CD14-positive monocyte (primary cell): ENCODE data around the gene TAGAP. TPM values are rescaled to one million over a fixed set of nuclear protein-coding genes. Genes with fewer than 3 reads are reported as not detected.

ENCODE experiments used
- DNase-seq, 3 donors: peaks; one replicate each; pipeline ENCODE4 v3.0.0-alpha.2; 2011 to 2022
- H2AFZ ChIP-seq: 2 replicates; pipeline ENCODE4 v1.6.0; 2012; ENCODE audit warnings: mild to moderate bottlenecking, low read depth, low read length, inconsistent platforms; ENCODE audit not compliant: insufficient read depth, poor library complexity, severe bottlenecking
- H3K27ac ChIP-seq, 2 donors: 1 replicate in 1 of 2; 2 replicates in 1 of 2; pipeline ENCODE4 v1.5.1; 2012 to 2013; ENCODE audit warnings: low read length in 2 of 2, control low read depth in 1 of 2, inconsistent platforms in 1 of 2, low read depth in 1 of 2, mild to moderate bottlenecking in 1 of 2
- H3K27me3 ChIP-seq, 2 donors: one replicate each; pipeline versions ENCODE4 v1.6.0 to v1.6.1; 2011 to 2013; ENCODE audit warnings: low read length in 2 of 2; ENCODE audit not compliant: control insufficient read depth in 2 of 2, insufficient read depth in 2 of 2
- H3K36me3 ChIP-seq, 2 donors: replicated peaks in 1 of 2; 1 replicate in 1 of 2; 2 replicates in 1 of 2; pipeline versions ENCODE4 v1.5.1 to v1.6.1; 2012 to 2013; ENCODE audit warnings: low read length in 2 of 2, control low read depth in 1 of 2, inconsistent platforms in 1 of 2, mild to moderate bottlenecking in 1 of 2; ENCODE audit not compliant: insufficient read depth in 2 of 2, control insufficient read depth in 1 of 2
- H3K4me1 ChIP-seq, 2 donors: 1 replicate in 1 of 2; 2 replicates in 1 of 2; pipeline versions ENCODE4 v1.5.1 to v1.6.1; 2012 to 2013; ENCODE audit warnings: low read length in 2 of 2, control low read depth in 1 of 2, inconsistent platforms in 1 of 2, mild to moderate bottlenecking in 1 of 2, moderate library complexity in 1 of 2; ENCODE audit not compliant: insufficient read depth in 2 of 2, control insufficient read depth in 1 of 2
- H3K4me2 ChIP-seq: replicated peaks from 2 replicates; pipeline ENCODE3; 2012; ENCODE audit warnings: low read length, moderate library complexity, mild to moderate bottlenecking; ENCODE audit not compliant: poor library complexity, severe bottlenecking; ENCODE audit errors: extremely low read depth
- H3K4me3 ChIP-seq, 3 experiments: fragments of 200-600 bp in 1 of 3; sonication (generic) in 1 of 3; replicated peaks in 1 of 3; 1 replicate in 2 of 3; 2 replicates in 1 of 3; pipeline ENCODE4 v1.5.1; 2011 to 2013; ENCODE audit warnings: low read length in 3 of 3, mild to moderate bottlenecking in 3 of 3, control low read depth in 2 of 3, low read depth in 2 of 3, inconsistent platforms in 1 of 3, moderate library complexity in 1 of 3
- H3K79me2 ChIP-seq: 2 replicates; pipeline ENCODE4 v1.6.0; 2012; ENCODE audit warnings: mild to moderate bottlenecking, control low read depth, inconsistent platforms, low read length, moderate library complexity; ENCODE audit not compliant: insufficient read depth
- H3K9ac ChIP-seq: 2 replicates; pipeline ENCODE4 v1.6.0; 2017; ENCODE audit warnings: low read length, mild to moderate bottlenecking; ENCODE audit not compliant: insufficient read depth, poor library complexity, severe bottlenecking
- H3K9me3 ChIP-seq, 2 donors: replicated peaks in 1 of 2; 1 replicate in 1 of 2; 2 replicates in 1 of 2; pipeline versions ENCODE4 v1.5.1 to v1.6.1; 2012 to 2013; ENCODE audit warnings: low read length in 2 of 2, control low read depth in 1 of 2; ENCODE audit not compliant: control insufficient read depth in 1 of 2, insufficient read depth in 1 of 2
- H4K20me1 ChIP-seq: 2 replicates; pipeline ENCODE4 v1.6.0; 2012; ENCODE audit warnings: mild to moderate bottlenecking, low read length, control low read depth, moderate library complexity; ENCODE audit not compliant: insufficient read depth
- H3K27ac Mint-ChIP-seq, 7 donors: one replicate each; pipeline ENCODE4 v1.8.0; 2020; ENCODE audit warnings: mild to moderate bottlenecking in 7 of 7, mixed read lengths in 7 of 7, moderate library complexity in 6 of 7, inconsistent platforms in 2 of 7
- H3K27me3 Mint-ChIP-seq, 3 donors: one replicate each; pipeline ENCODE4 v1.8.0; 2021 to 2022; ENCODE audit warnings: low read depth in 3 of 3, mild to moderate bottlenecking in 3 of 3, mixed read lengths in 3 of 3, moderate library complexity in 3 of 3, inconsistent platforms in 1 of 3
- H3K36me3 Mint-ChIP-seq, 2 donors: one replicate each; pipeline ENCODE4 v1.8.0; 2020; ENCODE audit warnings: mixed read lengths in 2 of 2, inconsistent platforms in 1 of 2, mild to moderate bottlenecking in 1 of 2
- H3K4me1 Mint-ChIP-seq: one replicate; pipeline ENCODE4 v1.8.0; 2020; ENCODE audit warnings: mild to moderate bottlenecking, mixed read lengths
- H3K4me3 Mint-ChIP-seq, 2 donors: one replicate each; pipeline ENCODE4 v1.8.0; 2020; ENCODE audit warnings: mild to moderate bottlenecking in 2 of 2, mixed read lengths in 2 of 2, moderate library complexity in 1 of 2
- H3K9me3 Mint-ChIP-seq, 7 donors: one replicate each; pipeline ENCODE4 v1.8.0; 2020 to 2022; ENCODE audit warnings: mixed read lengths in 7 of 7, mild to moderate bottlenecking in 6 of 7, moderate library complexity in 6 of 7, inconsistent platforms in 2 of 7
- CTCF ChIP-seq: fragments of 200-600 bp; IDR thresholded peaks from one replicate; pipeline ENCODE4 v1.8.0; 2022; ENCODE audit warnings: antibody characterized with exemption, mild to moderate bottlenecking
- WGBS: methylation state at CpG from one replicate; pipeline ENCODE4 v1.1.5; 2013; ENCODE audit warnings: missing lambda C conversion rate; ENCODE audit not compliant: insufficient coverage; 5-methylcytosine and 5-hydroxymethylcytosine counted together
- intact Hi-C, 2 donors: fragments of 100-400 bp; cut with micrococcal nuclease; formaldehyde crosslinking; loops; one replicate each; pipeline versions ENCODE4 v1.15.0 to v1.15.1; 2023
- polyA plus RNA-seq, 3 donors: library from polyadenylated mRNA; depleted of rRNA in 1 of 3; unstranded in 2 of 3; stranded (reverse) in 1 of 3; fragments of 300-500 nt in 2 of 3; fragments of >200 nt in 1 of 3; fragmentation: Illumina TruSeq in 2 of 3; gene quantifications; 1 replicate in 2 of 3; 2 replicates in 1 of 3; pipeline ENCODE4 v1.2.3, GENCODE V29; 2012 to 2021

Gene TAGAP
- polyA plus RNA-seq, 3 donors, result 51.9 to 299 (median 59.1) TPM

DNA sequence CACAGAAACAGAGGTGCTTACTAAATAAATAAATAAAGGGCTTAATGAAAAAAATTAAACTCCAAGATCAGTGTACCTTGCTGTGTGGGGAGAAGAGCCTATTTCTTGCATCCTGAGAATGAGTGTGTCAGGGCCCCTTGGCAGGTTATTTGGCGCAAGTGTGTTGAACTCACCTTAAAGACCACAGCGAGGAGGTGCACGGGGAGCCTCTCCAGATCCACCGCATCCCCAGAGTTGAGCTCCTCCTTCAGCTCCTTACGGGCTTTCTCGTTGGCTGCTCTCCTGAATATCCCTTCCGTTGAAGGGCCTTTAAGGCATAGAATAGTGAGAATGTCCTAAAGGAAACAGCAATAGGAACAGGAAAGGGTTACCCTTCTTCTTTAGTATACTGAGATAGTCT, 3.6 kb downstream of the TAGAP start:
- peak overlapping the region; percentile 95 for H3K4me2 ChIP-seq
- no peak for TF ChIP-seq CTCF
- WGBS, result no CpG with 5 or more reads among the region's 7 CpGs
- peak overlapping the region; percentile 100 for H3K27ac Mint-ChIP-seq
- H3K9me3 Mint-ChIP-seq, result peaks cover 0 to 3% (median 0%) of the 10 kb centered on the region in 7 donors
- intact Hi-C loops, result loop anchor here in 1 of 2 donors (5.0 kb wide), 3 partner anchors 34 to 76 kb away; no protein-coding TSS in a partner anchor
- peaks cover 14% of the 10 kb centered on the region for H4K20me1 ChIP-seq
- no peak overlapping the region for H2AFZ ChIP-seq
- no peaks in the 10 kb centered on the region for H3K9me3 ChIP-seq
- peak overlapping the region; percentile 96 for H3K4me3 Mint-ChIP-seq
- peak overlapping the region in 2 of 3 experiments; percentile 84 to 96 for H3K4me3 ChIP-seq
- H3K79me2 ChIP-seq, result peaks cover 66% of the 10 kb centered on the region
- no peak for DNase-seq
- peaks cover 68% of the 10 kb centered on the region for H3K4me1 Mint-ChIP-seq
- peaks cover 74 to 83% of the 10 kb centered on the region in 2 donors for H3K4me1 ChIP-seq
- peaks cover 0 to 2% (median 2%) of the 10 kb centered on the region in 3 donors for H3K27me3 Mint-ChIP-seq
- peak overlapping the region; percentile 99 to 100 for H3K27ac ChIP-seq
- no peaks in the 10 kb centered on the region for H3K27me3 ChIP-seq
- H3K9ac ChIP-seq, result peak overlapping the region; percentile 76
- H3K36me3 ChIP-seq, result peaks cover 55 to 63% of the 10 kb centered on the region in 2 donors
- peaks cover 61 to 75% of the 10 kb centered on the region in 2 donors for H3K36me3 Mint-ChIP-seq

GRCh38 chr6:159039885-159040258, 4.9 kb downstream of the TAGAP start:
- H2AFZ ChIP-seq, result no peak overlapping the region
- intact Hi-C loops, result loop anchor here (5.0 kb wide), 4 partner anchors 33 to 77 kb away; partner anchors contain the start of gene RSPH3 (in 1 of the 2)
- peak overlapping the region; percentile 95 for H3K4me2 ChIP-seq
- no peaks in the 10 kb centered on the region for H3K27me3 ChIP-seq
- no CpG with 5 or more reads among the region's 1 CpG for WGBS
- peak overlapping the region; percentile 2 to 84 (median 29) for H3K4me3 ChIP-seq
- peaks cover 69 to 76% of the 10 kb centered on the region in 2 donors for H3K36me3 ChIP-seq
- peak overlapping the region; percentile 99 to 100 for H3K27ac ChIP-seq
- H3K9me3 ChIP-seq, result no peaks in the 10 kb centered on the region
- Mint-ChIP-seq H3K27me3 (peaks cover 0 to 2% (median 2%) of the 10 kb centered on the region in 3 donors), H3K27ac (peak overlapping the region; percentile 100), H3K36me3 (peaks cover 74 to 88% of the 10 kb centered on the region in 2 donors), H3K4me1 (peaks cover 68% of the 10 kb centered on the region), H3K9me3 (peaks cover 0 to 3% (median 0%) of the 10 kb centered on the region in 7 donors), H3K4me3 (peak overlapping the region; percentile 72 to 96)
- peaks cover 68 to 84% of the 10 kb centered on the region in 2 donors for H3K4me1 ChIP-seq
- H3K9ac ChIP-seq, result peak overlapping the region; percentile 87
- no peak for DNase-seq
- TF ChIP-seq CTCF, result no peak
- peaks cover 27% of the 10 kb centered on the region for H4K20me1 ChIP-seq
- peaks cover 80% of the 10 kb centered on the region for H3K79me2 ChIP-seq
